Left ventricle myocardium inferior (tissue), 1 donor: Measurements from ENCODE around the gene RNPEP. TPM values are rescaled to one million over a fixed set of nuclear protein-coding genes. Genes with fewer than 3 reads are reported as not detected.

Experiments used
- DNase-seq: peaks from one replicate; pipeline ENCODE4 v3.0.0-alpha.2; 2020
- H3K27ac ChIP-seq: fragments of 200-600 bp; replicated peaks from 2 replicates; pipeline ENCODE4 v1.8.0; 2021
- H3K27me3 ChIP-seq: fragments of 200-600 bp; 2 replicates; pipeline ENCODE4 v1.8.0; 2021; ENCODE audit warnings: low read depth
- H3K36me3 ChIP-seq: fragments of 200-600 bp; 2 replicates; pipeline ENCODE4 v1.8.0; 2021
- H3K4me1 ChIP-seq: fragments of 200-600 bp; 2 replicates; pipeline ENCODE4 v1.8.0; 2021
- H3K4me3 ChIP-seq: fragments of 200-600 bp; 2 replicates; pipeline ENCODE4 v1.8.0; 2021; ENCODE audit warnings: mild to moderate bottlenecking, moderate library complexity
- H3K9me3 ChIP-seq: fragments of 200-600 bp; replicated peaks from 2 replicates; pipeline ENCODE4 v1.8.0; 2021
- intact Hi-C: fragments of 100-400 bp; cut with micrococcal nuclease; formaldehyde crosslinking; loops from one replicate; pipeline ENCODE4 v1.11.0; 2022
- total RNA-seq: library from RNA; stranded (reverse); fragmentation: NEBNext Ultra II Directional; extraction: Animal tissue kit (Norgen Biotek cat#: 25700); gene quantifications from one replicate; pipeline ENCODE4 v1.2.1, GENCODE V29; 2021
- TF ChIP-seq, protein P1 (sequence below): fragments of 200-600 bp; IDR thresholded peaks from 2 replicates; pipeline ENCODE4 v1.8.0; 2021; ENCODE audit warnings: antibody characterized with exemption, mild to moderate bottlenecking, borderline replicate concordance
- donor health status: DM: no; HTN: yes; CAD: no; lungs with severe emphysema.

The RNPEP gene
- total RNA-seq, 1 donor from 2014 or later = 16.6 TPM

DNA sequence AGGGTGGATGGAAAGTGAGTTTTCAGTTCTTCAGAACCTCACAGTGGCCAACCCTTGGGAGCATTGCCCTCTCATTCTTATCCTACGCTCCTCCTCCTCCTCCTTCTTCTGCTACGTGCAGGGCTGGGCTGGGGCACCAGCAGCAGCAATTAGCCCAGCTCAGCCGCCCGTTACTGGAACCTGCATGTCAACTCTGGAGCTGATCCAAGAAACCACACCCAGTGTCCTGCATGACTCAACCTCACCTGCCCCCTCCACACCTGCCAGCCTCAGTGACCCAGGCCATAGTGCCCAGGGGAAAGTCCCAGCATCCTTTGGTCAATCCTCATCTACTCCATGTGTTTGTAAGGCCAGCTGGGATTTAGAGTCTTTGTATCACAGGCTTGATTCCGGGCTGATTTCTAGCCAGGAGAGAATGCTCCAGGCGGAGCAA lies 40.6 kb downstream of the RNPEP start:
- DNase-seq = no peak
- Histone ChIP-seq H3K4me3 (no peak overlapping the region), H3K27me3 (peaks cover 17% of the 10 kb centered on the region), H3K9me3 (no peaks in the 10 kb centered on the region), H3K4me1 (peaks cover 6% of the 10 kb centered on the region), H3K36me3 (no peaks in the 10 kb centered on the region), H3K27ac (no peak overlapping the region)
- TF ChIP-seq, protein P1, sequence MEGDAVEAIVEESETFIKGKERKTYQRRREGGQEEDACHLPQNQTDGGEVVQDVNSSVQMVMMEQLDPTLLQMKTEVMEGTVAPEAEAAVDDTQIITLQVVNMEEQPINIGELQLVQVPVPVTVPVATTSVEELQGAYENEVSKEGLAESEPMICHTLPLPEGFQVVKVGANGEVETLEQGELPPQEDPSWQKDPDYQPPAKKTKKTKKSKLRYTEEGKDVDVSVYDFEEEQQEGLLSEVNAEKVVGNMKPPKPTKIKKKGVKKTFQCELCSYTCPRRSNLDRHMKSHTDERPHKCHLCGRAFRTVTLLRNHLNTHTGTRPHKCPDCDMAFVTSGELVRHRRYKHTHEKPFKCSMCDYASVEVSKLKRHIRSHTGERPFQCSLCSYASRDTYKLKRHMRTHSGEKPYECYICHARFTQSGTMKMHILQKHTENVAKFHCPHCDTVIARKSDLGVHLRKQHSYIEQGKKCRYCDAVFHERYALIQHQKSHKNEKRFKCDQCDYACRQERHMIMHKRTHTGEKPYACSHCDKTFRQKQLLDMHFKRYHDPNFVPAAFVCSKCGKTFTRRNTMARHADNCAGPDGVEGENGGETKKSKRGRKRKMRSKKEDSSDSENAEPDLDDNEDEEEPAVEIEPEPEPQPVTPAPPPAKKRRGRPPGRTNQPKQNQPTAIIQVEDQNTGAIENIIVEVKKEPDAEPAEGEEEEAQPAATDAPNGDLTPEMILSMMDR = no peak
- intact Hi-C loops = no loop called here

DNA sequence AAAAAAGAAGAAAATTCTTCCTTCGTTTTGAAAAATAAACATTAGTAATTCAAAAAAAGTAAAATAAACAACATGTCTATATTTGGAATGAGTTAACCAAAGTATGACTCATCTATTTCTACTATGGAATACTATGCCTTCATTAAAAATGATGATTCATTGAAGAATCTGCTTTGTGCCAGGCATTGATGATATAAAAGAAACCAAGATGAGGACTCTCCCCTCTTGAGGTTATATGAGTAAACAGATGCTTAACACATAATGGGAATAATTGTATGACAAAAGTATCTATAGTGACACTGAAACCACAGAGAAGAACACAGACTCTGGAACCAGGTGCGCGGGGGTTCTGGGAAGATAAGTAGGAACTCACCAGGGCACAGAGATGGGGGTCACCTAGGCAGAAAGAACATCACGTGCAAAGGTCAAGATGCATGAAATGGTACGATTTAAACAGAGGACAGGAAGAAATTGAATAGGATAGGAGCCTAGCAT lies 46.8 kb downstream of the RNPEP start:
- H3K4me3 ChIP-seq = no peak overlapping the region
- no peaks in the 10 kb centered on the region for H3K36me3 ChIP-seq
- no peaks in the 10 kb centered on the region for H3K4me1 ChIP-seq
- TF ChIP-seq, protein P1 = no peak
- no peak overlapping the region for H3K27ac ChIP-seq
- no peaks in the 10 kb centered on the region for H3K9me3 ChIP-seq
- H3K27me3 ChIP-seq = no peaks in the 10 kb centered on the region
- DNase-seq = no peak
- intact Hi-C loops = no loop called here

DNA sequence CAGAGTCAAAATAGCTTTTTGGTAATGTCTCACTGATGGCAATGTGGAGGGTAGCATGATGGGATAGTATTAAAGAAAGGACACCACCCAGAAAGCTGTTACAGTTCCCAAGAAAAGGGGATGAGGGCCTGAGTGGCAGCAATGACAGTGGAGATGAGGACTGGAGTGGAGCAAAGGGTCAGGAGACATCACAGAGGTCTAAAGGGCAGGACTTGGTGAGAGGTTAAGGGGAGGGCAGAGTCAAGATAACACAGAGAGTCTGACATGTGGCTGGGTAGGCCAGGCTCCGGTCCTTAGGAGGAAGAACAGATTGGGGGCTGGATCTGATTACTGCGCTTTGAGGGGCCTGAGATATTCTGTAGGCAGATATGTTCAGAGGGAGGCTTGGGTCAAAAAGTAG lies 47.3 kb downstream of the RNPEP start:
- Histone ChIP-seq H3K27ac (no peak overlapping the region), H3K27me3 (no peaks in the 10 kb centered on the region), H3K9me3 (no peaks in the 10 kb centered on the region), H3K4me3 (no peak overlapping the region), H3K36me3 (no peaks in the 10 kb centered on the region), H3K4me1 (no peaks in the 10 kb centered on the region)
- TF ChIP-seq, protein P1 = no peak
- intact Hi-C loops = no loop called here
- DNase-seq = no peak

DNA sequence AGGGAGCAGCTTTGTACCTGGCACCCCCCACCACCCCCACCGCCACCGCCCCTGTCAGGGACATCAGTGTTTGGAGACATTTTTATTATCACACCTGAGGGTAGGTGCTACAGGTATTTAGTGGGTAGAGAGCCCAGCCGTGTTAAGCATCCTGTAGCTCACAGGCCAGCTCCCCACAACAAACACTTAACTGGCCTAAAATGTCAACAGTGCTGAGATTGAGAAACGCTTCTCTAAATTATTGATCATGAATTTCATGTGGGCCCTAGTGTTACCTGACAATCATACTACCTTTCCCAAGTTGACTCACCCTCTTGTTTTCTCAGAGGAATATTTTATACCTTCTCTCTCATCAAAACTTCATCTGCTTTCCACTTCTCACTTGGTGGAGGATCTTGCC lies 49.3 kb downstream of the RNPEP start:
- Histone ChIP-seq H3K36me3 (no peaks in the 10 kb centered on the region), H3K27ac (no peak overlapping the region), H3K27me3 (no peaks in the 10 kb centered on the region), H3K4me3 (no peak overlapping the region), H3K4me1 (peaks cover 3% of the 10 kb centered on the region), H3K9me3 (no peaks in the 10 kb centered on the region)
- intact Hi-C loops = no loop called here
- TF ChIP-seq, protein P1 = no peak
- DNase-seq = no peak

DNA sequence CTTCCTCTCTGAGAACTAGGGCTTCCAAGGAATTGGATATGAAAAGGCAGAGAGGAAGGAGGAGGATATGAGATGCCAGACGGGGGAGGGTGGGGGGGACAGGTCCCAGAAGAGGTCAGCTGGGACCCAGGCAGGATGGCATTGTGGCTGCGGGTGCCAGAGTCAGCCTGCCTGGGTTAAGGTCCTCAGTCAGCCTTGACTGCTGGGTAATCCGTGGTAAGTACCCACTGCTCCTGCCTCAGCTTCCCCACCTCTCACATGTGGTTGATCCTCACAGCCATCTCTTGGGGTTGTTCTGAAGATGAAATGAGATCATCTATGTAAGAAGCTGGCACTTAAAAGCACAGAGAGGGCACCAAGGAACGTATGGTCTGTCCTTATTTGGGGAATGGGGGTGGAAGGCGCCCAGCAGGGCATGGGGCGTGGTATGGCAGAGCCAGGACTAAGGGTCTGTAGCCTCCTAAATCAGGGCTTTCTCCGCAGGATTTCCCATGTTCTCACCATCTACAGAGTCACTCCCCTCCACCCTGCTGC lies 51.8 kb downstream of the RNPEP start:
- TF ChIP-seq, protein P1 = no peak
- H3K9me3 ChIP-seq = no peaks in the 10 kb centered on the region
- no peak overlapping the region for H3K4me3 ChIP-seq
- H3K36me3 ChIP-seq = no peaks in the 10 kb centered on the region
- no peak for DNase-seq
- H3K27me3 ChIP-seq = no peaks in the 10 kb centered on the region
- H3K4me1 ChIP-seq = peaks cover 3% of the 10 kb centered on the region
- intact Hi-C loops = no loop called here
- H3K27ac ChIP-seq = no peak overlapping the region
